Esophagus squamous epithelium (tissue), 4 donors: ENCODE results near the gene NEUROD2.

Experiments used
- POLR2A ChIP-seq, 4 donors: fragments of 450-650 bp; IDR thresholded peaks; one replicate each; pipeline ENCODE4 v1.6.1; 2017; ENCODE audit warnings: antibody characterized with exemption in 4 of 4, mild to moderate bottlenecking in 4 of 4, moderate library complexity in 3 of 4
- TF ChIP-seq, protein P1 (sequence below), 6 experiments: fragments of 450-650 bp in 4 of 6; fragments of 200-600 bp in 2 of 6; sonication (generic) in 2 of 6; IDR thresholded peaks; one replicate each; pipeline ENCODE4 v1.5.1; 2016 to 2019; ENCODE audit warnings: antibody characterized with exemption in 6 of 6, mild to moderate bottlenecking in 4 of 6, moderate library complexity in 4 of 6

DNA sequence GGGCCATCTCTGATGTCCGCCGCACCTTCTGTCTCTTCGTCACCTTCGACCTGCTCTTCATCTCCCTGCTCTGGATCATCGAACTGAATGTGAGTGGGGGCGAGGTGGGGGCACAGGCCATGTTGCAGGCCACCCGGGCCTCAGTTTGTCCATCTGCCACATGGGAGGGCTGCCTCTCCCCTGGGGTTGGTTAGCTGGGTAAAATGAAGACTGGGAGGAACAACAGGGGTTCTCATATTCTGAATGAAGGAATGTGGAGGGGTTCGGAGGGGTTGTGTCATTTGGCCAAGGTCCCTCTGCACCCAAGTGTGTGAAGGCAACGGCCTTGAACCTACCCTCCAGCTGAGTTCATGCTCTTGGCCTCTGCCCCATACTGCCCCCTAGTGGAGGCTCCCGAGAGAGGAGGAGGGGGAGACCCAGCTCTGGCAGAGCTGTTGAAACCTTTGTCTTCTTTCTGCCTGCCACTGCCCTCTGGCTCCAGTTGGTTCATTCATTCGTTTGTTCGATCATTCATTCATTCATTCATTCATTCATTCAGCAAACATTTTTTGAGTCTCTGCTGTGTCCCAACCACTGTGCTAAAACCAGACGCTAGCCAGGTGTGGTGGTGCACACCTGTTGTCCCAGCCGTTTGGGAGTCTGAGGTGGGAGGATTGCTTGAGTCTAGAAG is 46.1 kb upstream of the NEUROD2 start:
- TF ChIP-seq, protein P1, sequence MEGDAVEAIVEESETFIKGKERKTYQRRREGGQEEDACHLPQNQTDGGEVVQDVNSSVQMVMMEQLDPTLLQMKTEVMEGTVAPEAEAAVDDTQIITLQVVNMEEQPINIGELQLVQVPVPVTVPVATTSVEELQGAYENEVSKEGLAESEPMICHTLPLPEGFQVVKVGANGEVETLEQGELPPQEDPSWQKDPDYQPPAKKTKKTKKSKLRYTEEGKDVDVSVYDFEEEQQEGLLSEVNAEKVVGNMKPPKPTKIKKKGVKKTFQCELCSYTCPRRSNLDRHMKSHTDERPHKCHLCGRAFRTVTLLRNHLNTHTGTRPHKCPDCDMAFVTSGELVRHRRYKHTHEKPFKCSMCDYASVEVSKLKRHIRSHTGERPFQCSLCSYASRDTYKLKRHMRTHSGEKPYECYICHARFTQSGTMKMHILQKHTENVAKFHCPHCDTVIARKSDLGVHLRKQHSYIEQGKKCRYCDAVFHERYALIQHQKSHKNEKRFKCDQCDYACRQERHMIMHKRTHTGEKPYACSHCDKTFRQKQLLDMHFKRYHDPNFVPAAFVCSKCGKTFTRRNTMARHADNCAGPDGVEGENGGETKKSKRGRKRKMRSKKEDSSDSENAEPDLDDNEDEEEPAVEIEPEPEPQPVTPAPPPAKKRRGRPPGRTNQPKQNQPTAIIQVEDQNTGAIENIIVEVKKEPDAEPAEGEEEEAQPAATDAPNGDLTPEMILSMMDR (IDR thresholded peaks at IDR 0.05) = peak; percentile 46 to 78 (median 67)
- TF ChIP-seq POLR2A (IDR thresholded peaks at IDR 0.05) = no peak
